ENCODE data around the gene CACNA1C.

The CACNA1C gene

DNA sequence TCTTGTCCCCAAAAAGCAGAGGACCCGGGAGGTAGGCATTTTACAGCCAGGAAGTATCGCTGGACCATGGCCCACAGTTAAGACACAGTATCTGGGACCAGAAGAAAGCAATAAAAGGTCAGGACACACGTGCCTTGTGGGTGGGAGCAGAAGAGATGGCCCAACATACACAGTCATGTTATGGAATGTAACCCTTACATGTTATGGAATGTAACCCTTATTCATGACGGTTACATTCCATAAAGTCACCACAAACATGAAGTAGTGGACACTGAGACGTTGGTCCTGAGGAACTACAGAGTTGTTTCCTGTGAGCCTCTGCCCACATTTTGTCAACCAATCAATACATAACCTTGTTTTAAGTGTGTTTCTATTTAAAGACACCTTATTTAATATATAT, 456.4 kb downstream of the CACNA1C start:
- Histone ChIP-seq H3K4me1 (ENCODE audit: control insufficient read depth, insufficient read depth, low read length) (no peaks in the 10 kb centered on the region), H3K27ac (ENCODE audit: low read depth, low read length) (no peak overlapping the region), H3K27me3 (ENCODE audit: control insufficient read depth, insufficient read depth, low read length) (no peaks in the 10 kb centered on the region), H3K9ac (ENCODE audit: low read length) (no peak overlapping the region), H3K36me3 (ENCODE audit: control insufficient read depth, insufficient read depth, low read length) (no peaks in the 10 kb centered on the region), H3K4me3 (ENCODE audit: low read length) (no peak overlapping the region)

DNA sequence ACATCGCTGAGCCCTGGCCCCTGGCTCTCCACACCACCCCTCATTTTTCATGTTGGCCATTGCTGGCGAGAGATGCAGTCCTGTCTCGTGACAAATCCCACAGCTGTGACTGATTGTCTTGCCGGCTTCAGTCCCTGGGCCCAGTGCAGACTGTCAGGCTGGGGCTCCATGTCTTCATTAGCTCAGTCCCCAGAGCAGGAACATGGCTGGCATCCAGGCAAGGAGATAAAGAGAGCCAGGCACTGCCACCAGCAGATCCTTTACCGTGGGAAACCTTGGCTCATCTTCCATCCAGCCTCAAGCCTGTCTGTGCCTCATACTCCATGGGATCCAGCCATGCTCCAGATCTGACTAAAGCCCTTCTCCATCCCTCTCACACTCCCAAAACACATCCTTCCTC, 457.3 kb downstream of the CACNA1C start:
- Histone ChIP-seq H3K27me3 (ENCODE audit: control insufficient read depth, insufficient read depth, low read length) (no peaks in the 10 kb centered on the region), H3K4me1 (ENCODE audit: control insufficient read depth, insufficient read depth, low read length) (no peaks in the 10 kb centered on the region), H3K4me3 (ENCODE audit: low read length) (no peak overlapping the region), H3K27ac (ENCODE audit: low read depth, low read length) (no peak overlapping the region), H3K9ac (ENCODE audit: low read length) (no peak overlapping the region), H3K36me3 (ENCODE audit: control insufficient read depth, insufficient read depth, low read length) (no peaks in the 10 kb centered on the region)

DNA sequence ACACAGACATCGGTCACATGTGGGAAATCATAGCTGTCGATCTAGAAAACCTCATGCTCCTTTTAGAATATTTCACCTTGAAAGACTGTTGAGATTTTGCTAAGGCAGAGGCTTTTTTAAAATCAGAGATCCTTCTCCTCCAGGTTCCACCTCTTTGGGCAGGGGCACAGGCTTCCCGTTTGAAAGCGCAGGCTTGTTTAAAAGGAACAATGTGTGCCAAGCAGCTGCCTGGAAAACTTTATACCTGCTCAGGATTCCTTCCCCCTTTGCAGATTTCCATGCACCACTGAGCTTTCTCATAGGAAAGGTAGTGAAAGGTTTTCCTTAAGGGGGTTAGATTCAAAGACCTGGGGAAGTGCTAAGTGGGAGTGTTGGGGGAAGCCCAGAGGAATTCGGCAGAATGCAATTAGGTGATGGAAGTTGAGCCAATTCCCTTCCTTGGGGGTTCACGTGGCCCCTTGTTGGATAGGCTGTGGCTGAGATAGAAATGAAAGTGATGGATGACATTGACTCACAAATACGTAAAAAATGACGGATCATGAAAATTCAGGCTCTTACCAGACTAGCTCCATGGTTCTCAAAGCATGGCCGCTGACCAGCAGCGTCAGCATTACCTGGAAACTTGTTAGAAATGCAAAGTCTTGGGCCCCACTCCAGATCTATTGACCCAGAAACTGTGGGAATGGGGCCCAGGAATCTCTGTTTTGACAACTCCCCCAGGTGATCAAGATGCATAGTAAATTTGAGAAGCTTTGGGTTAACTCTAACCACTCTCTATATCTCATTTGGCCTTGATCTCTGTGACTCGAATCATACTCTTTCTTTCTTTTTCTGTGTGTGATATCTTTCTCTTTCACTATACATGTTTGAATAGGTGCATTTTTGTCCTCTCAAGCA, 460.6 kb downstream of the CACNA1C start:
- Histone ChIP-seq H3K9ac (ENCODE audit: low read length) (no peak overlapping the region), H3K27ac (ENCODE audit: low read depth, low read length) (no peak overlapping the region), H3K27me3 (ENCODE audit: control insufficient read depth, insufficient read depth, low read length) (no peaks in the 10 kb centered on the region), H3K4me3 (ENCODE audit: low read length) (no peak overlapping the region), H3K36me3 (ENCODE audit: control insufficient read depth, insufficient read depth, low read length) (no peaks in the 10 kb centered on the region), H3K4me1 (ENCODE audit: control insufficient read depth, insufficient read depth, low read length) (no peaks in the 10 kb centered on the region)

DNA sequence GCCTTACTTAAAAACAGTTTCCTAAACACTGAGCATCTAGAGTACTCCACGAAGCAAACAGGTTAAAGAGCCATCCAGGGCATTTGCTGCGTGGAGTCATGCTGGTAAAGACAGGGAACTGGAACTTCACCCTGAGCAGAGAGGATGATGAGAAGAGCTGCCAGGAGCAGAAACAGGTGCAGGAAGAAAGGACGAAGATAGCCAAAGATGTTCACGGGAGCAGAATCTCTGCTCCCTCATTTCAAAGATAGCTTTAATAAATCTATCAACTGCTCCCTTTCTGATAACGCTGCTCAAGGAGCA, 461.2 kb downstream of the CACNA1C start:
- Histone ChIP-seq H3K27me3 (ENCODE audit: control insufficient read depth, insufficient read depth, low read length) (no peaks in the 10 kb centered on the region), H3K4me1 (ENCODE audit: control insufficient read depth, insufficient read depth, low read length) (no peaks in the 10 kb centered on the region), H3K27ac (ENCODE audit: low read depth, low read length) (no peak overlapping the region), H3K36me3 (ENCODE audit: control insufficient read depth, insufficient read depth, low read length) (no peaks in the 10 kb centered on the region), H3K9ac (ENCODE audit: low read length) (no peak overlapping the region), H3K4me3 (ENCODE audit: low read length) (no peak overlapping the region)

DNA sequence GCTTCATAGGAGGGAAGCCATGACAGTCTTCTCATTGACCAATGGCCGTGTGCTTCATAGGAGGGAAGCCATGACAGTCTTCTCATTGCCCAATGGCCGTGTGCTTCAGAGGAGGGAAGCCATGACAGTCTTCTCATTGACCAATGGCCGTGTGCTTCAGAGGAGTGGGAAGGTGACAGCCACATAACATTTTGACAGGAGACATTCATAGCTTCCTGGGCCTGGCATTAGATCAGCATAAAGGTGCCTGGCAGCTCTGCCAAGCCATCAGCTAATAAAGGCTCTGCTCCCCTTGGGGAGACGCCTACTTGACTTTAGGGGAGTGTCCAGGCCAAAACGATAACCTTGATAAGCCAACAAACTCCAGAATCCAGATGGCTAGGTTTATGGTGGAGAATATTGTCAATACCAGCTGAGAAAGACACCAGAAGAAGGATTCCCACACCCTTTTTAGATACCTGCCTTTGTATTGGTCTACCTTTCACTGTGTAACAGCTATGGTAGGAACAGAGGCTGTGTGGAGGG, 468.0 kb downstream of the CACNA1C start:
- Histone ChIP-seq H3K4me3 (ENCODE audit: low read length) (no peak overlapping the region), H3K9ac (ENCODE audit: low read length) (no peak overlapping the region), H3K27ac (ENCODE audit: low read depth, low read length) (no peak overlapping the region), H3K36me3 (ENCODE audit: control insufficient read depth, insufficient read depth, low read length) (no peaks in the 10 kb centered on the region), H3K27me3 (ENCODE audit: control insufficient read depth, insufficient read depth, low read length) (no peaks in the 10 kb centered on the region), H3K4me1 (ENCODE audit: control insufficient read depth, insufficient read depth, low read length) (peaks cover 4% of the 10 kb centered on the region)

DNA sequence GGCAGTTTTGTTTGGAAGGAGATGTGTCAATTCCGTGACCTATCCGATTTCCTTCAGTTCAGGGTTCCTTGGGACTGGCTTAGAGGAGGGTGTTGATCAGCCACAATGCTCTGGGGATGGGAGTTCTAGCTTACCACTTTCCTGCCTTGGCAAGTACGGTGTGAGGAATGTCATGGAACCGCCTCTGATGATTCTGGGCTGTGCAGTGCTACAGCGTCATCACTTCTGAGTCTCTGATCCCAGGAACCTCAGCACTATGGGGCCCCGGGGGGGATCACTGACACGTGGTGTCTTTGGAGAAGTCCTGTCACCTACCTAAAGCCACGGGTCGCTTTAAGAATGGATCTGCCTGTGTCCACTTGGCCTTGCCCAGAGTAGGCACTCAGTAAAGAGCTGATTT, 470.5 kb downstream of the CACNA1C start:
- Histone ChIP-seq H3K27ac (ENCODE audit: low read depth, low read length) (no peak overlapping the region), H3K4me3 (ENCODE audit: low read length) (no peak overlapping the region), H3K4me1 (ENCODE audit: control insufficient read depth, insufficient read depth, low read length) (peaks cover 4% of the 10 kb centered on the region), H3K9ac (ENCODE audit: low read length) (no peak overlapping the region), H3K36me3 (ENCODE audit: control insufficient read depth, insufficient read depth, low read length) (no peaks in the 10 kb centered on the region), H3K27me3 (ENCODE audit: control insufficient read depth, insufficient read depth, low read length) (no peaks in the 10 kb centered on the region)

DNA sequence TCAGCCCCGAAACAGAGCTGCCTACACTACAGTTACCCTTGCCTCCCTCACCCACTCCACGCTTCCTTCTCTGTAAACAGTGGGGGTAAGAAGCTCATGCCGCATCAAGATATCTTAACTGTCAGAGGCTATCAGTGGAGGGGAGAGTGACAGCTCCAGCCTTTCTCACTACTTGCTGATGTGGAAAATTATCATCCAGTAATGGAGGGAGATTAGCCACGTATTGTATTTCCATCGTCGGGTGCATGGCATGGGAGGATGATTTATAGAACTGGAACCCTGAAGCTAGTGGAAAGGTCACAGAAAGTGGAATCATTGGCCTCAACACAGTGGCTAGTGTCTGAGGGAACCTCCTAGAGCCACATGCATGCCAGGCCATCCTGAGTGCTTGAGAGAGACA, 471.1 kb downstream of the CACNA1C start:
- peaks cover 4% of the 10 kb centered on the region for H3K4me1 ChIP-seq (ENCODE audit: control insufficient read depth, insufficient read depth, low read length)
- H3K36me3 ChIP-seq (ENCODE audit: control insufficient read depth, insufficient read depth, low read length) = no peaks in the 10 kb centered on the region
- no peak overlapping the region for H3K4me3 ChIP-seq (ENCODE audit: low read length)
- H3K9ac ChIP-seq (ENCODE audit: low read length) = no peak overlapping the region
- no peak overlapping the region for H3K27ac ChIP-seq (ENCODE audit: low read depth, low read length)
- no peaks in the 10 kb centered on the region for H3K27me3 ChIP-seq (ENCODE audit: control insufficient read depth, insufficient read depth, low read length)

DNA sequence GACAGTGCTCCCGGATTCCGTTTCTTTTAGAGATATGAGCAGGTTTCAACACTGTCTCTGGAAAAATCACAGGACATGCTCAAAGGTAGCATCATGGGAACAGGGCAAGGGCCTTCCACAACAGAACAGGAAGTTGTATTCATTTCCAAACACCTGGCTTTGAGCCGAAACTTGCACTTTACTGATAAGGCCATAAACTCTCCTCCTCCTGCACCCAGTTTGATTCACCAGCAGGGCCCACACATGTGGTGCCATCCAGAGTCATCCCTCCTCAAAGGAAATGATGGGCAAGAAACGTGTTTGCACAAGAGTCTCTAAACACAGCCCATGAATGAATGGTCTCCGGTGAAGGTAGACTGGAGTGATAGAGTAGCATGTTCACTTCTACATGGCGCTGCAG, 473.6 kb downstream of the CACNA1C start:
- Histone ChIP-seq H3K4me1 (ENCODE audit: control insufficient read depth, insufficient read depth, low read length) (peaks cover 4% of the 10 kb centered on the region), H3K27ac (ENCODE audit: low read depth, low read length) (no peak overlapping the region), H3K36me3 (ENCODE audit: control insufficient read depth, insufficient read depth, low read length) (no peaks in the 10 kb centered on the region), H3K4me3 (ENCODE audit: low read length) (no peak overlapping the region), H3K9ac (ENCODE audit: low read length) (no peak overlapping the region), H3K27me3 (ENCODE audit: control insufficient read depth, insufficient read depth, low read length) (no peaks in the 10 kb centered on the region)

DNA sequence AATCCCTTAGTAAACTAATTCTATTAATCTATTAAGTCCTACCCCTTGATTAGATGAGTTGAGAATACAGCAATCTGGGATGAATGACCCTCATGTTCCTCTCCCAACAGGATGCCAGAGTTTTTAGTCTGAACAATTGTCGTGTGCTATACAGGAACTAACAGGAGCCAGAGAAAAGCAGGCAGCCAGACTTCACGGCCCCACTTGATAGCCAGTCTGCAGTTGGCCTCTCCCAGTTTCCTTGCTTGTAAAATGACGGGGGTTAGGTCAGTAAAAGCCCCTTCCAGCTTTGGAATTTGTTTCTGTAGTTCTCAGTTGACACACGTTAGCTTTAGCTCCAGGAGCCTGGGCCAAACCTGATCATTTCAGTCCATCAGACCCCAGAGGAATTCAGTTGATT, 475.2 kb downstream of the CACNA1C start:
- Histone ChIP-seq H3K9ac (ENCODE audit: low read length) (no peak overlapping the region), H3K27ac (ENCODE audit: low read depth, low read length) (no peak overlapping the region), H3K27me3 (ENCODE audit: control insufficient read depth, insufficient read depth, low read length) (no peaks in the 10 kb centered on the region), H3K4me1 (ENCODE audit: control insufficient read depth, insufficient read depth, low read length) (peaks cover 4% of the 10 kb centered on the region), H3K36me3 (ENCODE audit: control insufficient read depth, insufficient read depth, low read length) (no peaks in the 10 kb centered on the region), H3K4me3 (ENCODE audit: low read length) (no peak overlapping the region)

DNA sequence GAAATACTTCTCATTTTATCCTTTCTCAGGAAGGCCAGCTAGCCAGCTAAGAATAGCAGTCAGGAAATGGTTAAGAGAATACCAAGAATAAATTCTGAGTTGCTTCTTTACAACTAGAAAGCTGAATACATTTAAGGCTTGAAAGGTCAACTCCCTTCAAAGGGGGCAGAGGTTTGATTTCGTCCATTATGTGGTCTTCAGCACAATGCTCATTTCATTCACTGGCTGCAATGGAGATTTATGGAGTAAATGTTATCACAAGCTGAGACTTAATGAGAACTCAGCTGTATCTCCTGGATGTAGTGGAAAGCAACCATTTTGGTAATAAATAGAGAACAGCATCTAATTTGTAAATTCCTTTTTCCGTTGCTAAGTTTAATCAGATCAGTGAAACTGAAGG, 477.0 kb downstream of the CACNA1C start:
- H3K4me1 ChIP-seq (ENCODE audit: control insufficient read depth, insufficient read depth, low read length) = no peaks in the 10 kb centered on the region
- no peak overlapping the region for H3K9ac ChIP-seq (ENCODE audit: low read length)
- no peak overlapping the region for H3K27ac ChIP-seq (ENCODE audit: low read depth, low read length)
- H3K4me3 ChIP-seq (ENCODE audit: low read length) = no peak overlapping the region
- H3K27me3 ChIP-seq (ENCODE audit: control insufficient read depth, insufficient read depth, low read length) = no peaks in the 10 kb centered on the region
- no peaks in the 10 kb centered on the region for H3K36me3 ChIP-seq (ENCODE audit: control insufficient read depth, insufficient read depth, low read length)

DNA sequence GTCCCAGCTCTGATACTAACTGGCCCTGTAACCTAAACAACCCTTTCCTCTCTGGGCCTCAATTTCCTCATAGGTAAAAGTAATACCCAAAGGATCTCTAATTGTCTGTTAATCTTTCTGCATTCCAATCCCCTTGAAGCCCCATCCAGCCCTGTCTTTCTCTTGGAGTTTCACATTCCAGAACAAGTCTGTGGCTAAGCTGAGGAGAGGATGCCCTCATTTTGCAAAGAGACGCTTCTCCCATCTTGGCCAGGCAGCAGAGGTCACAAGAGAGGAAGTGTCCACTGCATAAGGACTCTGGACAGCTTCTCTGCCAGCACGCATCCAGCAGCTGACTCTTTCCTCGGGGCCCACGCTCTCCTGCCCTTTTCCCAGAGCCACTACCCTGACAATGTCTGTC, 478.6 kb downstream of the CACNA1C start:
- Histone ChIP-seq H3K4me3 (ENCODE audit: low read length) (no peak overlapping the region), H3K9ac (ENCODE audit: low read length) (no peak overlapping the region), H3K36me3 (ENCODE audit: control insufficient read depth, insufficient read depth, low read length) (no peaks in the 10 kb centered on the region), H3K4me1 (ENCODE audit: control insufficient read depth, insufficient read depth, low read length) (no peaks in the 10 kb centered on the region), H3K27me3 (ENCODE audit: control insufficient read depth, insufficient read depth, low read length) (no peaks in the 10 kb centered on the region), H3K27ac (ENCODE audit: low read depth, low read length) (no peak overlapping the region)

DNA sequence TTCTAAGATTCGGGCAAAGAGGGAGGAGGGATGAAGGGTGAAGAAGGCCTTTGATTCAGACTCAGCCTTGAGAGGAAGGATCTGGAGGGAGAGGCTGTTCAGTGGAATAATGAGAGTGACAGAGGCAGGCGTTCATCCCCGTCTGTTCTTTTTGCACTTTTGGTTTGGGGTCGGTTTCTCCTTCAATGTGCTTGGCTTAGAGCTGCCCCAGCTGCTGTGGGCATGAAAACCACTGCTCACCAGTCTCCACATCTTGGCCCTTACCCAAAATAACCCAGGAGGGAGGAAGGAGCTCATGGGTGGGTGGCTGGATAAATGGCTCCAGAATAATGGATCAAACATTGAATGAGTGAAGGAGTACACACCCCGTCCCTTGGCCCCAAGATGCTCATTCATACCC, 480.2 kb downstream of the CACNA1C start:
- H3K27me3 ChIP-seq (ENCODE audit: control insufficient read depth, insufficient read depth, low read length) = no peaks in the 10 kb centered on the region
- H3K27ac ChIP-seq (ENCODE audit: low read depth, low read length) = no peak overlapping the region
- H3K4me1 ChIP-seq (ENCODE audit: control insufficient read depth, insufficient read depth, low read length) = peaks cover 5% of the 10 kb centered on the region
- no peak overlapping the region for H3K4me3 ChIP-seq (ENCODE audit: low read length)
- H3K36me3 ChIP-seq (ENCODE audit: control insufficient read depth, insufficient read depth, low read length) = no peaks in the 10 kb centered on the region
- no peak overlapping the region for H3K9ac ChIP-seq (ENCODE audit: low read length)

DNA sequence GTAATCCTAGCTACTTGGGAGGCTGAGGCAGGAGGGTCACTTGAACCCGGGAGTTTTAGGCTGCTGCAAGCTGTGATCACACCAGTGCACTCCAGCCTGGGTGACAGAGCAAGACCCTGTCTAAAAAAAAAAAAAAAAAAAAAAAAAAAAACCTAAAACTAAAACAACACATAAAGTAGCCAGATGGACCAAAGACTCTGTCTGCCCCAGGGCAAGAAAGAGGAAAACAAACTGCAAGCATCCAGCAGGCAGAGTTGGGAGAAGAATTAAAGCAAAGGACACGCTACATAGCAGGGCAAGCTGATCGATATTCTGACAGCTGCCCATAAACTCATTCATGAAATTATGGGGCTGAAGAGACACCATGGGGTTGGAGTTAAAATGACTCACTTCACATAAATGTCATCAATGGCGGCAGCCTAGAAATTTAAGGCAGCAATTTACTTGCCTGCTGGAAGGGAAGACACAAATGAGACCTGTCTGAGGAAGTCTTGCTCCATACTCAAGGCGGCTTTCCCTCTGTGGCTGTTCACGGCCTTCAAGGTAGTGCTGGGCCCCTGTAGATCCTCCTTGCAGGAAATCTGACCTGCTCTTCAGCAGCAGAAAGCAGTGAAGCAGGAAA, 482.9 kb downstream of the CACNA1C start:
- Histone ChIP-seq H3K36me3 (ENCODE audit: control insufficient read depth, insufficient read depth, low read length) (no peaks in the 10 kb centered on the region), H3K27ac (ENCODE audit: low read depth, low read length) (peak overlapping the region; percentile 23), H3K4me3 (ENCODE audit: low read length) (no peak overlapping the region), H3K27me3 (ENCODE audit: control insufficient read depth, insufficient read depth, low read length) (no peaks in the 10 kb centered on the region), H3K4me1 (ENCODE audit: control insufficient read depth, insufficient read depth, low read length) (peaks cover 5% of the 10 kb centered on the region), H3K9ac (ENCODE audit: low read length) (no peak overlapping the region)
